GM19463 (cell line): Measurements from ENCODE around the gene CYBC1.

ENCODE experiments used
- ATAC-seq: cut with Tn5 transposase; IDR thresholded peaks from one replicate; pipeline ENCODE4 v1.9.1; 2021; ENCODE audit warnings: mild to moderate bottlenecking, moderate library complexity; ENCODE audit not compliant: unreplicated experiment

CYBC1 gene

GRCh38 chr17:82450357-82451106 is at the start of gene CYBC1:
Gene CYBC1 (minus strand): TSS chr17:82450752. CDS start chr17:82449254, 1,498 bp downstream.
- ATAC-seq, result peak; percentile 59

- peak; percentile 7 for ATAC-seq
These were observed 47.2 kb upstream of the CYBC1 start for GRCh38 chr17:82497483-82498405.

GRCh38 chr17:82496529-82497434 is 46.2 kb upstream of the CYBC1 start:
- ATAC-seq, result peak; percentile 42

GRCh38 chr17:82495844-82496528 is 45.4 kb upstream of the CYBC1 start:
- no peak for ATAC-seq

GRCh38 chr17:82494236-82495055 is 43.9 kb upstream of the CYBC1 start:
- peak; percentile 67 for ATAC-seq

- ATAC-seq, result no peak
These were observed 42.8 kb upstream of the CYBC1 start for GRCh38 chr17:82493226-82493781.

- no peak for ATAC-seq
These were observed 42.2 kb upstream of the CYBC1 start for GRCh38 chr17:82492643-82493225.

- no peak for ATAC-seq
These were observed 41.0 kb upstream of the CYBC1 start for GRCh38 chr17:82491533-82491932.

- ATAC-seq, result no peak
These were observed 40.6 kb upstream of the CYBC1 start for GRCh38 chr17:82491196-82491530.

- no peak for ATAC-seq
These were observed 40.1 kb upstream of the CYBC1 start for GRCh38 chr17:82490512-82491195.

GRCh38 chr17:82489851-82490511 is 39.4 kb upstream of the CYBC1 start:
- no peak for ATAC-seq

- no peak for ATAC-seq
These were observed 38.6 kb upstream of the CYBC1 start for GRCh38 chr17:82489117-82489516.

GRCh38 chr17:82487910-82488309 is 37.4 kb upstream of the CYBC1 start:
- ATAC-seq, result no peak

GRCh38 chr17:82486231-82487094 is 35.9 kb upstream of the CYBC1 start:
- no peak for ATAC-seq

GRCh38 chr17:82483836-82484235 is 33.3 kb upstream of the CYBC1 start:
- ATAC-seq, result no peak

- no peak for ATAC-seq
These were observed 32.7 kb upstream of the CYBC1 start for GRCh38 chr17:82483204-82483660.

GRCh38 chr17:82480318-82480717 is 29.8 kb upstream of the CYBC1 start:
- no peak for ATAC-seq
